Activated CD8-positive, alpha-beta T cell treated with anti-CD3 and anti-CD28 coated beads for 36 hours (primary cell): ENCODE data around the gene EYA4. TPM values are rescaled to one million over a fixed set of nuclear protein-coding genes. Genes with fewer than 3 reads are reported as not detected.

ENCODE experiments used
- ATAC-seq: fragments of 200-7000 bp; cut with Tn5 transposase; one replicate; pipeline ENCODE4 v1.10.0; 2021; ENCODE audit warnings: mild to moderate bottlenecking, moderate library complexity
- CTCF ChIA-PET: fragments of 350-600 bp; sonication (Branson Sonifier 250); formaldehyde crosslinking; loops from one replicate; lab custom pipeline; 2021; ENCODE audit warnings: antibody characterized with exemption; lab: Charles Lee
- POLR2A ChIA-PET: fragments of 350-600 bp; sonication (Branson Sonifier 250); formaldehyde crosslinking; loops from one replicate; lab custom pipeline; 2021; ENCODE audit warnings: antibody characterized with exemption; lab: Charles Lee
- DNase-seq: peaks from one replicate; pipeline ENCODE4 v3.0.0-alpha.2; 2020
- H3K27ac Mint-ChIP-seq: one replicate; pipeline ENCODE4 v1.8.0; 2021; ENCODE audit warnings: mild to moderate bottlenecking, mixed read lengths
- H3K27me3 Mint-ChIP-seq: one replicate; pipeline ENCODE4 v1.8.0; 2021; ENCODE audit warnings: mixed read lengths
- H3K36me3 Mint-ChIP-seq: one replicate; pipeline ENCODE4 v1.8.0; 2021; ENCODE audit warnings: low read depth, mixed read lengths
- H3K4me1 Mint-ChIP-seq: one replicate; pipeline ENCODE4 v1.8.0; 2021; ENCODE audit warnings: low read depth, mixed read lengths
- H3K4me3 Mint-ChIP-seq: one replicate; pipeline ENCODE4 v1.8.0; 2021; ENCODE audit warnings: mild to moderate bottlenecking, moderate library complexity, mixed read lengths
- H3K9me3 Mint-ChIP-seq: one replicate; pipeline ENCODE4 v1.8.0; 2021; ENCODE audit warnings: mixed read lengths
- intact Hi-C: fragments of 100-400 bp; cut with micrococcal nuclease; formaldehyde crosslinking; loops from one replicate; pipeline ENCODE4 v1.10.0; 2022
- total RNA-seq, 2 experiments: library from RNA; stranded (reverse); gene quantifications; one replicate each; pipeline ENCODE4 v1.2.3, GENCODE V29; 2021
- TF ChIP-seq, protein P1 (sequence below): fragments of 200-600 bp; IDR thresholded peaks from one replicate; pipeline ENCODE4 v1.8.0; 2022; ENCODE audit warnings: antibody characterized with exemption, mild to moderate bottlenecking

EYA4 gene
- total RNA-seq, 2 experiments from 2014 or later, result not detected

DNA sequence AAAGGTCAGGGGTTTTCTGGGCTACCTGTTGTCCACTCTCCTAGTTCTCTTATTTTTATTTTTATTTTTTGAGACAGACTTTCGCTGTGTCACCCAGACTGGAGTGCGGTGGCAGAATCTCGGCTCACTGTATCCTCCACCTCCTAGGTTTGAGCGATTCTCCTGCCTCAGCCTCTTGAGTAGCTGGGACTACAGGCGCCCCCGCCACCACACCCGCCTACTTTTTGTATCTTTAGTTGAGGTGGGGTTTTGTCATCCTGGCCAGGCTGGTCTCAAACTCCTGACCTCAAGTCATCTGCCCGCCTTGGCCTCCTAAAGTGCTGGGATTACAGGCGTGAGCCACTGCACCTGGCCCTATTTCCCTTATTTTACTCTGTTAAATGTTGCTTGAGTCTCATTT is 149.0 kb downstream of the EYA4 start:
- H3K27ac Mint-ChIP-seq, result no peak overlapping the region
- TF ChIP-seq, protein P1, sequence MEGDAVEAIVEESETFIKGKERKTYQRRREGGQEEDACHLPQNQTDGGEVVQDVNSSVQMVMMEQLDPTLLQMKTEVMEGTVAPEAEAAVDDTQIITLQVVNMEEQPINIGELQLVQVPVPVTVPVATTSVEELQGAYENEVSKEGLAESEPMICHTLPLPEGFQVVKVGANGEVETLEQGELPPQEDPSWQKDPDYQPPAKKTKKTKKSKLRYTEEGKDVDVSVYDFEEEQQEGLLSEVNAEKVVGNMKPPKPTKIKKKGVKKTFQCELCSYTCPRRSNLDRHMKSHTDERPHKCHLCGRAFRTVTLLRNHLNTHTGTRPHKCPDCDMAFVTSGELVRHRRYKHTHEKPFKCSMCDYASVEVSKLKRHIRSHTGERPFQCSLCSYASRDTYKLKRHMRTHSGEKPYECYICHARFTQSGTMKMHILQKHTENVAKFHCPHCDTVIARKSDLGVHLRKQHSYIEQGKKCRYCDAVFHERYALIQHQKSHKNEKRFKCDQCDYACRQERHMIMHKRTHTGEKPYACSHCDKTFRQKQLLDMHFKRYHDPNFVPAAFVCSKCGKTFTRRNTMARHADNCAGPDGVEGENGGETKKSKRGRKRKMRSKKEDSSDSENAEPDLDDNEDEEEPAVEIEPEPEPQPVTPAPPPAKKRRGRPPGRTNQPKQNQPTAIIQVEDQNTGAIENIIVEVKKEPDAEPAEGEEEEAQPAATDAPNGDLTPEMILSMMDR, result no peak
- H3K4me3 Mint-ChIP-seq, result no peak overlapping the region
- DNase-seq (no peak), ATAC-seq (no peak)
- H3K36me3 Mint-ChIP-seq, result no peaks in the 10 kb centered on the region
- intact Hi-C loops, result no loop called here
- no peaks in the 10 kb centered on the region for H3K9me3 Mint-ChIP-seq
- H3K27me3 Mint-ChIP-seq, result no peaks in the 10 kb centered on the region
- H3K4me1 Mint-ChIP-seq, result no peaks in the 10 kb centered on the region
- ChIA-PET POLR2A (no interaction called here), CTCF (no interaction called here)

- Mint-ChIP-seq H3K27me3 (peaks cover 1% of the 10 kb centered on the region), H3K4me1 (no peaks in the 10 kb centered on the region), H3K9me3 (no peaks in the 10 kb centered on the region), H3K27ac (no peak overlapping the region), H3K36me3 (no peaks in the 10 kb centered on the region), H3K4me3 (no peak overlapping the region)
- intact Hi-C loops, result no loop called here
- ATAC-seq (no peak), DNase-seq (no peak)
- CTCF ChIA-PET, result no interaction called here
- POLR2A ChIA-PET, result no interaction called here
- TF ChIP-seq, protein P1, result no peak
Observed at GRCh38 chr6:133392015-133392414, 150.9 kb downstream of the EYA4 start.

- TF ChIP-seq, protein P1, result no peak
- POLR2A ChIA-PET, result no interaction called here
- Mint-ChIP-seq H3K36me3 (no peaks in the 10 kb centered on the region), H3K9me3 (no peaks in the 10 kb centered on the region), H3K27ac (no peak overlapping the region), H3K27me3 (peaks cover 1% of the 10 kb centered on the region), H3K4me3 (no peak overlapping the region), H3K4me1 (no peaks in the 10 kb centered on the region)
- CTCF ChIA-PET, result no interaction called here
- DNase-seq (no peak), ATAC-seq (no peak)
- intact Hi-C loops, result no loop called here
Observed at GRCh38 chr6:133392641-133393040, 151.5 kb downstream of the EYA4 start.

DNA sequence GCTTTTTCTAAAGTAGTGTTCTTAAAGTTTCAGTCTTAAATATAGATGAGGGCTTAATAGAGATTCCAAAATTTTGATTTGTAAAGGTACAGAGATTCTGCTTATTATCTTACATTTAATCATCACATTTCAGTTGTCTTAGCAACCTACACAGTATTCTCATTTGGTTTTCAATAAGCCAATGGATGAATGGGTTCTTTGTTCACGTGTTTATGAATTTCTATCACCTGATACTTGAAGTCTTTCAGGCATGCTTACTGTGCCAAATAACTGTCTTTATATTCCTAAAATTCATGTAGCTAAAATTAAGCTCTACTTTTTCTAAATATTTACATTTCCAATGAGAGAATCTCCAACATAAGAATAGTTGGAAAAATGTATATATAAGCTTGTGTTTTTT is 152.7 kb downstream of the EYA4 start:
- H3K4me1 Mint-ChIP-seq, result no peaks in the 10 kb centered on the region
- H3K27ac Mint-ChIP-seq, result no peak overlapping the region
- H3K9me3 Mint-ChIP-seq, result no peaks in the 10 kb centered on the region
- H3K27me3 Mint-ChIP-seq, result peaks cover 1% of the 10 kb centered on the region
- ChIA-PET CTCF (no interaction called here), POLR2A (no interaction called here)
- TF ChIP-seq, protein P1, result no peak
- intact Hi-C loops, result no loop called here
- H3K36me3 Mint-ChIP-seq, result no peaks in the 10 kb centered on the region
- no peak for ATAC-seq
- no peak overlapping the region for H3K4me3 Mint-ChIP-seq
- no peak for DNase-seq

DNA sequence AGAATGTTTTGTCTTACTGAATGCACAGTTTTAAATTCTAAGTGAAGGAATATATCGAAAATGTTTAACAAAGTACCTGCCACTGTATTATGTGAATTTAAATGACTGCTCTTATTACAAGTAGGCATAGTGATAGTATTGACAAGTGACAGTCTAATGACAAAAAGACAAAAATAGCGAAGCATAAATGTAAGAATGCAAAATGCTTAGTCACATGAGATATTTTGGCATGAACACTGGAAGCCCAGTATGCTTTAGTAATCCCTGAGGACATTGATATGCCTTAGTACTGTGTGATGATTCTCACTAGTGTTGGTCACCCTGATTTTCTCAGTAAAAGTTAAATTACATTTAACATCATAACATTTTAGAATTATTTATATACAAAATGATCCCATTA is 153.5 kb downstream of the EYA4 start:
- Mint-ChIP-seq H3K36me3 (no peaks in the 10 kb centered on the region), H3K27me3 (peaks cover 1% of the 10 kb centered on the region), H3K4me1 (no peaks in the 10 kb centered on the region), H3K4me3 (no peak overlapping the region), H3K9me3 (no peaks in the 10 kb centered on the region), H3K27ac (no peak overlapping the region)
- ATAC-seq (no peak), DNase-seq (no peak)
- TF ChIP-seq, protein P1, result no peak
- intact Hi-C loops, result no loop called here
- CTCF ChIA-PET, result no interaction called here
- POLR2A ChIA-PET, result no interaction called here
